HepG2 (cell line): Measurements from ENCODE around the gene MYO15A. TPM values are rescaled to one million over a fixed set of nuclear protein-coding genes. Genes with fewer than 3 reads are reported as not detected.

Source experiments
- ATRX ChIP-seq: sonication (generic); formaldehyde crosslinking; IDR thresholded peaks from 2 replicates; pipeline ENCODE4 v1.4.0; 2020; ENCODE audit warnings: missing genetic modification reagents, borderline replicate concordance
- GRHL1 ChIP-seq: sonication (generic); formaldehyde crosslinking; conservative IDR thresholded peaks from 2 replicates; pipeline ENCODE4 v1.8.0; 2022; ENCODE audit warnings: missing genetic modification reagents
- ISL2 ChIP-seq: sonication (generic); formaldehyde crosslinking; IDR thresholded peaks from 2 replicates; pipeline ENCODE4 v1.5.0; 2020; ENCODE audit warnings: missing genetic modification reagents
- JUNB ChIP-seq: sonication (generic); formaldehyde crosslinking; IDR thresholded peaks from 2 replicates; pipeline ENCODE4 v1.8.0; 2022; ENCODE audit warnings: missing genetic modification reagents, mild to moderate bottlenecking, borderline replicate concordance
- MEIS1 ChIP-seq: sonication (generic); formaldehyde crosslinking; IDR thresholded peaks from 2 replicates; pipeline ENCODE4 v1.9.0; 2021; ENCODE audit warnings: mild to moderate bottlenecking, missing genetic modification reagents, moderate library complexity, borderline replicate concordance
- MXD3 ChIP-seq: IDR thresholded peaks from 2 replicates; pipeline ENCODE4 v1.6.1; 2016; ENCODE audit warnings: mild to moderate bottlenecking, missing biosample characterization, missing genetic modification reagents
- NFATC3 ChIP-seq: sonication (generic); formaldehyde crosslinking; IDR thresholded peaks from 2 replicates; pipeline ENCODE4 v1.5.1; 2020; ENCODE audit warnings: mild to moderate bottlenecking, missing genetic modification reagents
- ONECUT2 ChIP-seq: sonication (generic); formaldehyde crosslinking; IDR thresholded peaks from 2 replicates; pipeline ENCODE4 v1.4.0; 2020; ENCODE audit warnings: missing genetic modification reagents
- POLR2A ChIP-seq, 2 experiments: IDR thresholded peaks; 2 replicates each; pipeline ENCODE4 v1.6.1; 2011; ENCODE audit warnings: low read depth in 2 of 2, low read length in 2 of 2, mild to moderate bottlenecking in 1 of 2, moderate library complexity in 1 of 2; ENCODE audit not compliant: insufficient read depth in 1 of 2
- ZBTB20 ChIP-seq: sonication (generic); formaldehyde crosslinking; IDR thresholded peaks from 2 replicates; pipeline ENCODE4 v1.8.1; 2023; ENCODE audit warnings: missing genetic modification reagents, low read depth, mild to moderate bottlenecking, borderline replicate concordance
- ZC3H13 ChIP-seq: sonication (generic); formaldehyde crosslinking; IDR thresholded peaks from 2 replicates; pipeline ENCODE4 v1.8.1; 2023; ENCODE audit warnings: mild to moderate bottlenecking, missing genetic modification reagents, moderate library complexity
- ZNF235 ChIP-seq: sonication (generic); formaldehyde crosslinking; IDR thresholded peaks from 2 replicates; pipeline ENCODE4 v1.8.1; 2023; ENCODE audit warnings: mild to moderate bottlenecking, missing genetic modification reagents, borderline replicate concordance
- ZNF318 ChIP-seq: sonication (generic); formaldehyde crosslinking; IDR thresholded peaks from 2 replicates; pipeline ENCODE4 v1.4.0; 2020; ENCODE audit warnings: mild to moderate bottlenecking, missing genetic modification reagents
- ZNF512B ChIP-seq: sonication (generic); formaldehyde crosslinking; IDR thresholded peaks from 2 replicates; pipeline ENCODE4 v1.5.1; 2020; ENCODE audit warnings: missing genetic modification reagents, mild to moderate bottlenecking, borderline replicate concordance
- ZNF564 ChIP-seq: sonication (generic); formaldehyde crosslinking; IDR thresholded peaks from 2 replicates; pipeline ENCODE4 v1.8.1; 2023; ENCODE audit warnings: mild to moderate bottlenecking, missing genetic modification reagents
- ZNF589 ChIP-seq: sonication (generic); formaldehyde crosslinking; conservative IDR thresholded peaks from 2 replicates; pipeline ENCODE4 v1.8.0; 2022; ENCODE audit warnings: mild to moderate bottlenecking, moderate library complexity, missing genetic modification reagents
- ZSCAN22 ChIP-seq: sonication (generic); formaldehyde crosslinking; IDR thresholded peaks from 2 replicates; pipeline ENCODE4 v1.4.0; 2020; ENCODE audit warnings: mild to moderate bottlenecking, missing genetic modification reagents
- polyA plus RNA-seq, 8 experiments: library from polyadenylated mRNA; depleted of rRNA in 3 of 8; stranded (reverse) in 7 of 8; unstranded in 1 of 8; fragments of >200 nt; fragmentation: Illumina TruSeq in 4 of 8; extraction: Trizol in 4 of 8; gene quantifications; 2 replicates each; pipeline versions ENCODE4 v1.2.1 to v1.2.3, GENCODE V29; 2011 to 2016; ENCODE audit warnings: low read depth in 4 of 8, missing spikeins in 1 of 8, mixed read lengths in 1 of 8; ENCODE audit not compliant: insufficient read depth in 1 of 8
- total RNA-seq, 5 experiments: library from RNA; depleted of rRNA; stranded (reverse); fragments of >200 nt; fragmentation: Illumina TruSeq; extraction: Trizol; gene quantifications; 2 replicates each; pipeline ENCODE4 v1.2.3, GENCODE V29; 2016; ENCODE audit warnings: low read depth in 1 of 5

The MYO15A gene
- total and polyA plus RNA-seq, 2 of the 13 experiments (the other 11 are each of a cell fraction or from before 2014, with no cell fraction given) = 0.07 to 0.20 TPM

GRCh38 chr17:18182978-18183333, 74.4 kb downstream of the MYO15A start (continued):
- TF ChIP-seq ONECUT2 (CRISPR knock-in tag) (no peak), GRHL1 (no peak), ZNF512B (CRISPR knock-in tag) (0 out of 2 replicates have a peak, but pooled peaks have one; percentile 45), ISL2 (CRISPR knock-in tag) (peak; percentile 58; the same call in 1 of the 2 replicates), ZNF589 (CRISPR knock-in tag) (peak; percentile 51; the same call in 1 of the 2 replicates), MEIS1 (CRISPR knock-in tag) (peak; percentile 91; the same call in 1 of the 2 replicates), ZNF318 (CRISPR knock-in tag) (no peak), ZC3H13 (peak; percentile 79; the same call in 1 of the 2 replicates), POLR2A (IDR thresholded peaks at IDR 0.05; ENCODE audit: insufficient read depth in 1 of 2, low read depth in 2 of 2, low read length in 2 of 2) (peak; percentile 61 to 70; a peak in 3 of 4 replicates), ZNF564 (CRISPR knock-in tag) (no peak), MXD3 (CRISPR knock-in tag) (no peak), ATRX (CRISPR knock-in tag) (no peak), NFATC3 (CRISPR knock-in tag) (no peak), ZBTB20 (peak; percentile 23; the same call in 1 of the 2 replicates), ZSCAN22 (CRISPR knock-in tag) (0 out of 2 replicates have a peak, but pooled peaks have one; percentile 19), JUNB (CRISPR knock-in tag) (no peak), ZNF235 (CRISPR knock-in tag) (0 out of 2 replicates have a peak, but pooled peaks have one; percentile 26)
